WTC11 (cell line): ENCODE results near the gene LRRC17. TPM values are rescaled to one million over a fixed set of nuclear protein-coding genes. Genes with fewer than 3 reads are reported as not detected.

Experiments
- ATAC-seq: fragments of 200-7000 bp; cut with Tn5 transposase; 2 replicates; pipeline ENCODE4 v1.10.0; 2021; ENCODE audit warnings: mild to moderate bottlenecking, moderate library complexity
- CTCF ChIA-PET: fragments of 300-600 bp; sonication (Branson Sonifier 250); formaldehyde crosslinking; loops from one replicate; lab custom pipeline; 2021; ENCODE audit warnings: antibody characterized with exemption; lab: Charles Lee
- POLR2A ChIA-PET: fragments of 350-600 bp; sonication (Branson Sonifier 250); formaldehyde crosslinking; loops from one replicate; lab custom pipeline; 2021; ENCODE audit warnings: antibody characterized with exemption; lab: Charles Lee
- DNase-seq: peaks from one replicate; pipeline ENCODE4 v3.0.0; 2021; ENCODE audit warnings: low spot score
- H3K27ac Mint-ChIP-seq: 2 replicates; pipeline ENCODE4 v1.8.0; 2021; ENCODE audit warnings: mixed read lengths
- H3K27me3 Mint-ChIP-seq: 2 replicates; pipeline ENCODE4 v1.8.0; 2021; ENCODE audit warnings: low read depth, mild to moderate bottlenecking, moderate library complexity, mixed read lengths
- H3K36me3 Mint-ChIP-seq: 2 replicates; pipeline ENCODE4 v1.8.0; 2021; ENCODE audit warnings: mixed read lengths
- H3K4me1 Mint-ChIP-seq: 2 replicates; pipeline ENCODE4 v1.8.0; 2022; ENCODE audit warnings: mixed read lengths
- H3K4me3 Mint-ChIP-seq: 2 replicates; pipeline ENCODE4 v1.8.0; 2021; ENCODE audit warnings: mild to moderate bottlenecking, moderate library complexity, mixed read lengths
- H3K9me3 Mint-ChIP-seq: 2 replicates; pipeline ENCODE4 v1.8.0; 2021; ENCODE audit warnings: mixed read lengths
- CBFB ChIP-seq: sonication (generic); formaldehyde crosslinking; IDR thresholded peaks from 2 replicates; pipeline ENCODE4 v1.8.1; 2022; ENCODE audit warnings: mild to moderate bottlenecking, low read depth, missing genetic modification reagents
- CREB1 ChIP-seq: sonication (generic); formaldehyde crosslinking; IDR thresholded peaks from 2 replicates; pipeline ENCODE4 v1.8.0; 2023; ENCODE audit warnings: mild to moderate bottlenecking, missing genetic modification reagents
- FOXP1 ChIP-seq: sonication (generic); formaldehyde crosslinking; IDR thresholded peaks from 2 replicates; pipeline ENCODE4 v1.8.0; 2022; ENCODE audit warnings: missing genetic modification reagents, mild to moderate bottlenecking, moderate library complexity, borderline replicate concordance
- JUN ChIP-seq: sonication (generic); formaldehyde crosslinking; IDR thresholded peaks from 2 replicates; pipeline ENCODE4 v1.8.0; 2023; ENCODE audit warnings: mild to moderate bottlenecking, missing genetic modification reagents
- NR3C1 ChIP-seq: sonication (generic); formaldehyde crosslinking; conservative IDR thresholded peaks from 2 replicates; pipeline ENCODE4 v1.8.1; 2023; ENCODE audit warnings: low read depth, mild to moderate bottlenecking, missing genetic modification reagents
- PRRX2 ChIP-seq: fragments of 250-450 bp; sonication (Bioruptor Pico); IDR thresholded peaks from 2 replicates; pipeline ENCODE4 v1.8.0; 2021; ENCODE audit warnings: mild to moderate bottlenecking
- SMAD3 ChIP-seq: sonication (generic); formaldehyde crosslinking; IDR thresholded peaks from 2 replicates; pipeline ENCODE4 v1.8.0; 2022; ENCODE audit warnings: missing genetic modification reagents, mild to moderate bottlenecking, borderline replicate concordance
- TEAD1 ChIP-seq: sonication (generic); formaldehyde crosslinking; IDR thresholded peaks from 2 replicates; pipeline ENCODE4 v1.8.0; 2022; ENCODE audit warnings: mild to moderate bottlenecking, missing genetic modification reagents
- total RNA-seq: library from RNA; stranded (reverse); gene quantifications from 3 replicates; pipeline ENCODE4 v1.2.3, GENCODE V29; 2021
- TF ChIP-seq, protein P1 (sequence below): sonication (generic); formaldehyde crosslinking; IDR thresholded peaks from 2 replicates; pipeline ENCODE4 v1.8.1; 2022; ENCODE audit warnings: mild to moderate bottlenecking, missing genetic modification reagents, moderate library complexity, borderline replicate concordance
- TF ChIP-seq, protein P2 (sequence below): fragments of 250-450 bp; sonication (Bioruptor Pico); conservative IDR thresholded peaks from 2 replicates; pipeline ENCODE4 v1.9.0; 2021; ENCODE audit warnings: mild to moderate bottlenecking
- TF ChIP-seq, protein P3 (sequence below): sonication (generic); formaldehyde crosslinking; IDR thresholded peaks from 2 replicates; pipeline ENCODE4 v1.8.1; 2023; ENCODE audit warnings: mild to moderate bottlenecking, missing genetic modification reagents, moderate library complexity
- TF ChIP-seq, protein P4 (sequence below): sonication (generic); formaldehyde crosslinking; IDR thresholded peaks from 2 replicates; pipeline ENCODE4 v1.8.1; 2023; ENCODE audit warnings: mild to moderate bottlenecking, moderate library complexity, missing genetic modification reagents
- TF ChIP-seq, protein P5 (sequence below): sonication (generic); formaldehyde crosslinking; IDR thresholded peaks from 2 replicates; pipeline ENCODE4 v1.8.1; 2023; ENCODE audit warnings: mild to moderate bottlenecking, missing genetic modification reagents
- TF ChIP-seq, protein P6 (sequence below): sonication (generic); formaldehyde crosslinking; IDR thresholded peaks from 2 replicates; pipeline ENCODE4 v1.8.0; 2022; ENCODE audit warnings: mild to moderate bottlenecking, missing genetic modification reagents

Gene LRRC17
- total RNA-seq, 1 experiment from 2014 or later = 1.6 TPM

DNA sequence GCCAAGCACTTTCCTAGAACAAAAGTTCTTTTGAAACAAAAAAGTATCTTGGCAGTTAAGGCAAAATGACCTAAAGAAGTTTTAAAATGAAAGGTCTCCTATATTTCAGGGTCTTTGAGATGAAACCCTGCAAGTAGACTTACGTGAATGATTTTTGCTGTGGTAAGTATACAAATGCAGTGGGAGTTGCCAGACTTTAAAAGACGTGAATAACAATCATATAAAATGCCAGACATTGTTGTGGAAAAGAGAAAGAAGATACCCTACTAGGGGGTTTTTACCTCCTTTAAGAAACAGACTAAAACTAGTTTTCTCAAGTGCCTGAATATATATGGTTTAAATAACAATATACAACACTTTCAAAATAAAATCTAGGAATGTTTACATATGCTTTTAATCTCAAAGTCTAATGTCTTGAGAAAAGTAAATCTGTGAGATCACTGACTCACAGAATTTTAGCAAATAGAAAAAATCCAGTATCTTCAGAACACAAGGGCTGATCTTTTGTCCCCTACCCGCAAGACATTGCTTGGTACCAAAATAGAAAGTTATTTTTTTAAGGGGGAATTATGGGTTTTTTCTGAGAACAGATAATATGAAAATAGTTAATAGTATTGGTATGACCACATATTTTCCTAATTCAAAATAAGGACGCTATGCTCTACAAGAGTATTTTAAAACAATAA lies 29.5 kb downstream of the LRRC17 start (continued):
- TF ChIP-seq, protein P1, sequence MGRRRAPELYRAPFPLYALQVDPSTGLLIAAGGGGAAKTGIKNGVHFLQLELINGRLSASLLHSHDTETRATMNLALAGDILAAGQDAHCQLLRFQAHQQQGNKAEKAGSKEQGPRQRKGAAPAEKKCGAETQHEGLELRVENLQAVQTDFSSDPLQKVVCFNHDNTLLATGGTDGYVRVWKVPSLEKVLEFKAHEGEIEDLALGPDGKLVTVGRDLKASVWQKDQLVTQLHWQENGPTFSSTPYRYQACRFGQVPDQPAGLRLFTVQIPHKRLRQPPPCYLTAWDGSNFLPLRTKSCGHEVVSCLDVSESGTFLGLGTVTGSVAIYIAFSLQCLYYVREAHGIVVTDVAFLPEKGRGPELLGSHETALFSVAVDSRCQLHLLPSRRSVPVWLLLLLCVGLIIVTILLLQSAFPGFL = no peak
- no peak for TF ChIP-seq PRRX2 (CRISPR knock-in tag)

DNA sequence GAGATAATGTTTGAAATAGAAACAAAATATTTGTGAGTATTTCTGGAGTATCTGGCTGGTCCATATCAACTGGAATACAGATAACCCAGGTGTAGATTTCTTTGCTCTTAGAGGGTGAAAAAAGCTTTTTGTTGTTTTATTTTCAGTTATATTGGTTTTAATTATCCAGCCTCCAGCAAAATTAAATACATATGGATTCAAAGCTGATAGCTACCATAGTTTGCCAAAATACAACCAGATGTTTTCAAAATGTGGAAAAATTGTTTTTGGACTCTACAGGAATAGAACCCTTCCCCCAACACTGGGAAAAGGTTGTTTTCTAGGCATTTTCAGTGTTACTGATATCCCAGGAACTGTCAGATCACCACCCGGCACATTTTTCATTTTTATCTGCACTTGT lies 30.1 kb downstream of the LRRC17 start:
- TF ChIP-seq, protein P2, sequence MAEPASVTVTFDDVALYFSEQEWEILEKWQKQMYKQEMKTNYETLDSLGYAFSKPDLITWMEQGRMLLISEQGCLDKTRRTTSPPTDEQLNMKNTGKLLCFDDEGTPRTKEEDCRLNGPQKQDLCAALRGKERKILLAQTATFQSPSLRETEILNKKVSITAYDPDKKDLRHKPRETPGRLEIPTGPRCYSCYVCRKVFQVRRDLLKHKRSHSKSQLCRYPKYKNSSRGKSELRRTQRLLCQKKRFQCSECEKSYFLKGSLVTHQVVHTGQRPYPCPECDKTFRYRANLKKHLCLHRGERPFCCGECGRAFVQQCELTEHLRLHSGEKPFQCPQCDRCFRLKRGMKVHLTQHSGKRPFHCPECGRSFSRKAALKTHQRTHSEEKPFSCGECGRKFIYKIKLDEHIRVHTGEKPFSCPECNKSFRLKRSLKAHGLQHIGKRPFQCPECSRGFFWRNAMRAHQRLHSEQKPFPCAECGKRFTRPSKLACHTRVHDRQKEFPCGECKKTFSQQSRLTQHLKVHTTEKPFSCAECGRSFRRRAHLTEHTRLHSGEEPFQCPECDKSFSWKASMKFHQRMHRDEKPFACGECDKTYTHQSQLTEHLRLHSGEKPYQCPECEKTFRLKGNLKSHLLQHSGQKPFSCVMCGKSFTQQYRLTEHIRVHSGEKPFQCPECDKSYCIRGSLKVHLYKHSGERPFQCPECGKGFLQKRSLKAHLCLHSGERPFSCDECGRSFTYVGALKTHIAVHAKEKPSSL = no peak
- TF ChIP-seq CBFB (CRISPR knock-in tag) = no peak
- no peak for TF ChIP-seq CREB1 (CRISPR knock-in tag)
- TF ChIP-seq JUN (CRISPR knock-in tag) = no peak
- no peak for TF ChIP-seq NR3C1 (CRISPR knock-in tag)
- TF ChIP-seq, protein P3, sequence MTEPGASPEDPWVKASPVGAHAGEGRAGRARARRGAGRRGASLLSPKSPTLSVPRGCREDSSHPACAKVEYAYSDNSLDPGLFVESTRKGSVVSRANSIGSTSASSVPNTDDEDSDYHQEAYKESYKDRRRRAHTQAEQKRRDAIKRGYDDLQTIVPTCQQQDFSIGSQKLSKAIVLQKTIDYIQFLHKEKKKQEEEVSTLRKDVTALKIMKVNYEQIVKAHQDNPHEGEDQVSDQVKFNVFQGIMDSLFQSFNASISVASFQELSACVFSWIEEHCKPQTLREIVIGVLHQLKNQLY (CRISPR knock-in tag) = no peak
- TF ChIP-seq SMAD3 (CRISPR knock-in tag) = no peak
- TF ChIP-seq, protein P4, sequence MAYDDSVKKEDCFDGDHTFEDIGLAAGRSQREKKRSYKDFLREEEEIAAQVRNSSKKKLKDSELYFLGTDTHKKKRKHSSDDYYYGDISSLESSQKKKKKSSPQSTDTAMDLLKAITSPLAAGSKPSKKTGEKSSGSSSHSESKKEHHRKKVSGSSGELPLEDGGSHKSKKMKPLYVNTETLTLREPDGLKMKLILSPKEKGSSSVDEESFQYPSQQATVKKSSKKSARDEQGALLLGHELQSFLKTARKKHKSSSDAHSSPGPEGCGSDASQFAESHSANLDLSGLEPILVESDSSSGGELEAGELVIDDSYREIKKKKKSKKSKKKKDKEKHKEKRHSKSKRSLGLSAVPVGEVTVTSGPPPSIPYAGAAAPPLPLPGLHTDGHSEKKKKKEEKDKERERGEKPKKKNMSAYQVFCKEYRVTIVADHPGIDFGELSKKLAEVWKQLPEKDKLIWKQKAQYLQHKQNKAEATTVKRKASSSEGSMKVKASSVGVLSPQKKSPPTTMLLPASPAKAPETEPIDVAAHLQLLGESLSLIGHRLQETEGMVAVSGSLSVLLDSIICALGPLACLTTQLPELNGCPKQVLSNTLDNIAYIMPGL = no peak
- TF ChIP-seq, protein P5, sequence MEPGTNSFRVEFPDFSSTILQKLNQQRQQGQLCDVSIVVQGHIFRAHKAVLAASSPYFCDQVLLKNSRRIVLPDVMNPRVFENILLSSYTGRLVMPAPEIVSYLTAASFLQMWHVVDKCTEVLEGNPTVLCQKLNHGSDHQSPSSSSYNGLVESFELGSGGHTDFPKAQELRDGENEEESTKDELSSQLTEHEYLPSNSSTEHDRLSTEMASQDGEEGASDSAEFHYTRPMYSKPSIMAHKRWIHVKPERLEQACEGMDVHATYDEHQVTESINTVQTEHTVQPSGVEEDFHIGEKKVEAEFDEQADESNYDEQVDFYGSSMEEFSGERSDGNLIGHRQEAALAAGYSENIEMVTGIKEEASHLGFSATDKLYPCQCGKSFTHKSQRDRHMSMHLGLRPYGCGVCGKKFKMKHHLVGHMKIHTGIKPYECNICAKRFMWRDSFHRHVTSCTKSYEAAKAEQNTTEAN = no peak
- TF ChIP-seq, protein P6, sequence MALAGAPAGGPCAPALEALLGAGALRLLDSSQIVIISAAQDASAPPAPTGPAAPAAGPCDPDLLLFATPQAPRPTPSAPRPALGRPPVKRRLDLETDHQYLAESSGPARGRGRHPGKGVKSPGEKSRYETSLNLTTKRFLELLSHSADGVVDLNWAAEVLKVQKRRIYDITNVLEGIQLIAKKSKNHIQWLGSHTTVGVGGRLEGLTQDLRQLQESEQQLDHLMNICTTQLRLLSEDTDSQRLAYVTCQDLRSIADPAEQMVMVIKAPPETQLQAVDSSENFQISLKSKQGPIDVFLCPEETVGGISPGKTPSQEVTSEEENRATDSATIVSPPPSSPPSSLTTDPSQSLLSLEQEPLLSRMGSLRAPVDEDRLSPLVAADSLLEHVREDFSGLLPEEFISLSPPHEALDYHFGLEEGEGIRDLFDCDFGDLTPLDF (CRISPR knock-in tag) = no peak
- Mint-ChIP-seq H3K27ac (peak overlapping the region; percentile 12; the same call in 1 of the 2 replicates), H3K4me1 (peaks cover 59% of the 10 kb centered on the region), H3K4me3 (peak overlapping the region; percentile 50), H3K9me3 (no peaks in the 10 kb centered on the region), H3K27me3 (no peaks in the 10 kb centered on the region), H3K36me3 (no peaks in the 10 kb centered on the region)
- DNase-seq (no peak), ATAC-seq (no peak)
- POLR2A ChIA-PET = no interaction called here
- CTCF ChIA-PET = no interaction called here

DNA sequence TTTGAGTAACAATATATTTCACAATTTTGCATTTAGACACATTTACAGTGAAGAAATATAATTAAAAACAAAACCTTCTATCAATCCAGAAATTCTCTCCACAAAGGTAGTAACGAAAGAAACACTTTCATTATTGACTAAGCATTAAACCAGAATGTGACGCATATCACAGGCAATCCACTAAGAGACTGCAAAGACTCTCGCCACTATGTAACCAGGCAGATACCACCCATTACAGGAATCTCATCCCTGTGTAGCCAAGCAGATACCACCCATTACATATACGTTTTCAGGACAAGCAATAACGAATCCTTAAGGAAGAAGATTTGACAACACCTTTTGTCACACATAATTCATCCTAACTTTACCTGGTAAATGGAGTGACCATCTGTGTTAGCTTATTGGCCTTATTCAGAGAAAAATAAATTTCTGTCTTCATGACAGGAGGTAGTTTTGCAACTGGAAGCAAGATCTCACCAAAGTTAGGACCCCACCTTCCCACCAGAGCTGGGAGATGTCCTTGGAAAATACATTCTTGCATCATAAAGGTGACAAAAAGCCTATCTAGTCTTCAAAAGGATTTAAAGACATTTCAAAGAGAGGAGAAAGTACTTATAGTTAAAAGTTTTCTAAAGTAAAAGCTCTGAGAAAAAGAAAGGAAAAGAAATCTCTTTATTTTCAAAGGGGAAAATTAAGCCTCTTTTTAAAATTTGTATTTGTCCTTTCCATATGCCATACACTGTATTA lies 30.8 kb downstream of the LRRC17 start:
- TF ChIP-seq FOXP1 (no peak), TEAD1 (CRISPR knock-in tag) (no peak)
- Mint-ChIP-seq H3K9me3 (no peaks in the 10 kb centered on the region), H3K27me3 (no peaks in the 10 kb centered on the region), H3K4me3 (peak overlapping the region; percentile 50), H3K36me3 (no peaks in the 10 kb centered on the region), H3K4me1 (peaks cover 51% of the 10 kb centered on the region), H3K27ac (peak overlapping the region; percentile 57)
- ChIA-PET CTCF (no interaction called here), POLR2A (no interaction called here)
- DNase-seq (no peak), ATAC-seq (peak; percentile 43; the same call in 1 of the 2 replicates)
